Measurements from ENCODE around the gene GPR82. TPM values are rescaled to one million over a fixed set of nuclear protein-coding genes. Genes with fewer than 3 reads are reported as not detected.

The GPR82 gene
- total RNA-seq, 2 donors from 2014 or later: 0.53 TPM; not detected in 1

GRCh38 chrX:41779030-41779564 is 55.1 kb downstream of the GPR82 start:
- DNase-seq (no peak), ATAC-seq (peak in 1 of 2 donors; percentile 43)
- intact Hi-C loops (cut with DNase I): no loop called here

Other genes starting within 250 kb of the GPR82 start
- gene GPR34, start 35.2 kb upstream of the GPR82 start, total RNA-seq: 10 to 100 TPM; 11.4 to 22.0 TPM
- gene CASK, start 199.4 kb downstream of the GPR82 start, total RNA-seq: 10 to 100 TPM; 15.0 to 23.2 TPM

Measured in left cardiac atrium (tissue), 4 donors.